Head of caudate nucleus (tissue), 42 donors: ENCODE results near the gene PCDHB8.
A peak's percentile ranks its signal among the peaks of the same experiment; 100 is the strongest.
"Not testable (repeated sequence)": the region's sequence is repeated elsewhere in the genome, so short reads cannot be mapped to it uniquely, and the experiment has no call there.

ENCODE experiments used
- DNase-seq, 42 donors: peaks; one replicate each; pipeline versions ENCODE4 v3.0.0 to v3.0.0-alpha.2; 2020 to 2021; ENCODE audit warnings: mixed read lengths in 7 of 42
- intact Hi-C: fragments of 100-400 bp; cut with DNase I; formaldehyde crosslinking; loops from one replicate; pipeline ENCODE4 v1.15.0; 2022

PCDHB8 gene

DNA sequence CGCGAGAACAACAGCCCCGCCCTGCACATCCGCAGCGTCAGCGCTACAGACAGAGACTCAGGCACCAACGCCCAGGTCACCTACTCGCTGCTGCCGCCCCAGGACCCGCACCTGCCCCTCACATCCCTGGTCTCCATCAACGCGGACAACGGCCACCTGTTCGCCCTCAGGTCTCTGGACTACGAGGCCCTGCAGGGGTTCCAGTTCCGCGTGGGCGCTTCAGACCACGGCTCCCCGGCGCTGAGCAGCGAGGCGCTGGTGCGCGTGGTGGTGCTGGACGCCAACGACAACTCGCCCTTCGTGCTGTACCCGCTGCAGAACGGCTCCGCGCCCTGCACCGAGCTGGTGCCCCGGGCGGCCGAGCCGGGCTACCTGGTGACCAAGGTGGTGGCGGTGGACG lies 37.9 kb downstream of the PCDHB8 start:
- intact Hi-C loops, DNase-seq: not testable (repeated sequence)

DNA sequence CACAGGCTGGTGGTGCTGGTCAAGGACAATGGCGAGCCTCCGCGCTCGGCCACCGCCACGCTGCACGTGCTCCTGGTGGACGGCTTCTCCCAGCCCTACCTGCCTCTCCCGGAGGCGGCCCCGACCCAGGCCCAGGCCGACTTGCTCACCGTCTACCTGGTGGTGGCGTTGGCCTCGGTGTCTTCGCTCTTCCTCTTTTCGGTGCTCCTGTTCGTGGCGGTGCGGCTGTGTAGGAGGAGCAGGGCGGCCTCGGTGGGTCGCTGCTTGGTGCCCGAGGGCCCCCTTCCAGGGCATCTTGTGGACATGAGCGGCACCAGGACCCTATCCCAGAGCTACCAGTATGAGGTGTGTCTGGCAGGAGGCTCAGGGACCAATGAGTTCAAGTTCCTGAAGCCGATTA lies 38.4 kb downstream of the PCDHB8 start:
- DNase-seq, intact Hi-C loops: not testable (repeated sequence)

DNA sequence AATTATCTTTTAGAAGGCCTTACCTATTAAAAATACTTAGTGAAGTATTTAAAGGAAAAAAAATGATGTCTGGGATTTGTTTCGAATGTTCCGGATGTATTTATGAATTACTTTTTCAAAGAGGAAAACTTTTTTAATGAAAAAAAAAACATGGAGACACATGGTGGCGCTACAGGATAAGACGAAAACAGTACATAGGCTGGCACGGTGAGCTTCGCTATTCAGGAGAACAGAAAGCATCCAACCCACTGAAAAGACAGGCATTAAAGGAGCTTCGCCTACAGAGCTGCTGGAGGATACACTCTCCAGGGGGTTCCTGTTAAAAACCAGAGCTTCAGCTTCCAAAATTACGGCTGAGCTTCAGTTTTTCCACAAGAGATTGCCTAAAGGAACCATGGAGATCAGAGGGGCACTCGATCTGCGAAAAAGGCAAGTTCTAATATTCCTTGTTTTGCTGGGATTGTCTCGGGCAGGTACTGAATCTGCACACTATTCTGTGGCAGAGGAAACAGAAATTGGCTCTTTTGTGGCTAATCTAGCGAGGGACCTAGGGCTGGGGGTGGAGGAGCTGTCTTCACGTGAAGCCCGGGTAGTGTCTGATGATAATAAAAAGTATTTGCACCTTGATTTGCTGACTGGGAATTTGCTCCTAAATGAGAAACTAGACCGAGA lies 45.7 kb downstream of the PCDHB8 start, which contains the start of gene PCDHB14:
TSS of gene PCDHB14 (plus strand) at position 232 of the 672 bp plus-strand sequence. CDS start at position 395, 163 bp downstream.
- peak in 1 of 42 donors; percentile 6 for DNase-seq
- intact Hi-C loops: no loop called here

DNA sequence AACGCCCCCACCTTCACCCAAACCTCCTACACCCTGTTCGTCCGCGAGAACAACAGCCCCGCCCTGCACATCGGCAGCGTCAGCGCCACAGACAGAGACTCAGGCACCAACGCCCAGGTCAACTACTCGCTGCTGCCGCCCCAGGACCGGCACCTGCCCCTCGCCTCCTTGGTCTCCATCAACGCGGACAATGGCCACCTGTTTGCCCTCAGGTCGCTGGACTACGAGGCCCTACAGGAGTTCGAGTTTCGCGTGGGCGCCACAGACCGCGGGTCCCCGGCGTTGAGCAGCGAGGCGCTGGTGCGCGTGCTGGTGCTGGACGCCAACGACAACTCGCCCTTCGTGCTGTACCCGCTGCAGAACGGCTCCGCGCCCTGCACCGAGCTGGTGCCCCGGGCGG lies 47.3 kb downstream of the PCDHB8 start:
- intact Hi-C loops: not testable (repeated sequence)

DNA sequence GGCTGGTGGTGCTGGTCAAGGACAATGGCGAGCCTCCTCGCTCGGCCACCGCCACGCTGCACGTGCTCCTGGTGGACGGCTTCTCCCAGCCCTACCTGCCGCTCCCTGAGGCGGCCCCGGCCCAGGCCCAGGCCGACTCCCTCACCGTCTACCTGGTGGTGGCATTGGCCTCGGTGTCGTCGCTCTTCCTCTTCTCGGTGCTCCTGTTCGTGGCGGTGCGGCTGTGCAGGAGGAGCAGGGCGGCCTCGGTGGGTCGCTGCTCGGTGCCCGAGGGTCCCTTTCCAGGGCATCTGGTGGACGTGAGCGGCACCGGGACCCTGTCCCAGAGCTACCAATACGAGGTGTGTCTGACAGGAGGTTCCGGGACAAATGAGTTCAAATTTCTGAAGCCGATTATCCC lies 47.8 kb downstream of the PCDHB8 start:
- intact Hi-C loops, DNase-seq: not testable (repeated sequence)

More for the DNA sequence above, 47.3 kb downstream of the PCDHB8 start:
- DNase-seq: not testable (repeated sequence)
